Subcutaneous adipose tissue (tissue), 4 donors: ENCODE results near the gene YWHAQ. TPM values are rescaled to one million over a fixed set of nuclear protein-coding genes. Genes with fewer than 3 reads are reported as not detected.

Experiments
- CTCF ChIP-seq: fragments of 450-650 bp; IDR thresholded peaks from one replicate; pipeline ENCODE4 v1.5.1; 2016; ENCODE audit warnings: low read depth, mild to moderate bottlenecking, control low read depth, antibody characterized with exemption, moderate library complexity
- total RNA-seq, 4 donors: library from RNA; depleted of rRNA; stranded (reverse); fragments of >200 nt; gene quantifications; one replicate each; pipeline ENCODE4 v1.1.0, GENCODE V29; 2016

The YWHAQ gene
- total RNA-seq, 4 donors from 2014 or later = 113 to 220 (median 176) TPM

- TF ChIP-seq CTCF = no peak
Observed at GRCh38 chr2:9594366-9595054, 36.3 kb downstream of the YWHAQ start.

- TF ChIP-seq CTCF = no peak
Observed at GRCh38 chr2:9593925-9594324, 36.9 kb downstream of the YWHAQ start.

- TF ChIP-seq CTCF = no peak
Observed at GRCh38 chr2:9592699-9593098, 38.1 kb downstream of the YWHAQ start.

GRCh38 chr2:9590641-9591040 is 40.2 kb downstream of the YWHAQ start:
- TF ChIP-seq CTCF = no peak

GRCh38 chr2:9586465-9586864 is 44.3 kb downstream of the YWHAQ start:
- TF ChIP-seq CTCF = no peak

GRCh38 chr2:9585486-9585885 is 45.3 kb downstream of the YWHAQ start:
- TF ChIP-seq CTCF = no peak

- TF ChIP-seq CTCF = no peak
Observed at GRCh38 chr2:9582624-9583023, 48.2 kb downstream of the YWHAQ start.
